Lower leg skin (tissue), 4 donors: Measurements from ENCODE around the gene ZDHHC4. TPM values are rescaled to one million over a fixed set of nuclear protein-coding genes. Genes with fewer than 3 reads are reported as not detected.

Experiments used
- DNase-seq, 2 donors: peaks; one replicate each; pipeline ENCODE4 v3.0.0-alpha.2; 2019; ENCODE audit warnings: low spot score in 2 of 2
- H3K4me3 ChIP-seq: fragments of 200-600 bp; sonication (generic); 2 replicates; pipeline ENCODE4 v1.5.1; 2017; ENCODE audit warnings: mild to moderate bottlenecking, low read depth; ENCODE audit not compliant: poor library complexity, severe bottlenecking
- CTCF ChIP-seq, 3 donors: fragments of 450-650 bp; IDR thresholded peaks; one replicate each; pipeline ENCODE4 v1.5.1; 2016; ENCODE audit warnings: antibody characterized with exemption in 3 of 3, mild to moderate bottlenecking in 3 of 3, moderate library complexity in 2 of 3
- POLR2A ChIP-seq, 2 donors: fragments of 450-650 bp; IDR thresholded peaks; one replicate each; pipeline ENCODE4 v1.6.1; 2016 to 2017; ENCODE audit warnings: antibody characterized with exemption in 2 of 2, mild to moderate bottlenecking in 1 of 2, moderate library complexity in 1 of 2
- WGBS, 2 donors: methylation state at CpG; one replicate each; pipeline ENCODE4 v1.1.5; 2018; 5-methylcytosine and 5-hydroxymethylcytosine counted together
- intact Hi-C: fragments of 100-400 bp; cut with DNase I; formaldehyde crosslinking; loops from one replicate; pipeline ENCODE4 v1.15.0; 2023; ENCODE audit warnings: low total_unique reads
- total RNA-seq, 4 donors: library from RNA; depleted of rRNA; stranded (reverse); fragments of >200 nt; gene quantifications; one replicate each; pipeline ENCODE4 v1.1.0, GENCODE V29; 2016

The ZDHHC4 gene
- total RNA-seq, 4 donors from 2014 or later: 18.4 to 30.7 (median 23.3) TPM

- WGBS, 2 donors: 82 to 89% methylated on average over 7 of the region's 7 CpGs
- intact Hi-C loops: no loop called here
- DNase-seq: no peak
- no peak for TF ChIP-seq CTCF (IDR thresholded peaks at IDR 0.05)
- H3K4me3 ChIP-seq: no peak overlapping the region
Measured at GRCh38 chr7:6554848-6555247, 22.4 kb upstream of the ZDHHC4 start.

GRCh38 chr7:6556196-6556595 is 21.1 kb upstream of the ZDHHC4 start:
- TF ChIP-seq CTCF (IDR thresholded peaks at IDR 0.05) (no peak), POLR2A (IDR thresholded peaks at IDR 0.05) (no peak)
- DNase-seq: no peak
- intact Hi-C loops: no loop called here

GRCh38 chr7:6558837-6559236 is 18.4 kb upstream of the ZDHHC4 start:
- 48 to 55% methylated on average over 6 of the region's 6 CpGs for WGBS, 2 donors
- DNase-seq: no peak
- intact Hi-C loops: no loop called here
- no peak overlapping the region for H3K4me3 ChIP-seq
- TF ChIP-seq POLR2A (IDR thresholded peaks at IDR 0.05) (no peak), CTCF (IDR thresholded peaks at IDR 0.05) (no peak)

More at GRCh38 chr7:6556196-6556595, 21.1 kb upstream of the ZDHHC4 start:
- H3K4me3 ChIP-seq: no peak overlapping the region
- WGBS, 2 donors: 60 to 67% methylated on average over 5 to 6 of the region's 6 CpGs

- DNase-seq: no peak
- WGBS, 2 donors: 41 to 46% methylated on average over 3 of the region's 3 CpGs
- TF ChIP-seq POLR2A (IDR thresholded peaks at IDR 0.05) (no peak), CTCF (IDR thresholded peaks at IDR 0.05) (no peak)
- H3K4me3 ChIP-seq: no peak overlapping the region
- intact Hi-C loops: no loop called here
Measured at GRCh38 chr7:6559896-6560295, 17.4 kb upstream of the ZDHHC4 start.

GRCh38 chr7:6562106-6562505 is 15.1 kb upstream of the ZDHHC4 start:
- intact Hi-C loops: no loop called here
- no peak for TF ChIP-seq POLR2A (IDR thresholded peaks at IDR 0.05)
- TF ChIP-seq CTCF (IDR thresholded peaks at IDR 0.05): no peak
- 96 to 100% methylated on average over 1 of the region's 1 CpG for WGBS, 2 donors
- no peak for DNase-seq
- H3K4me3 ChIP-seq: no peak overlapping the region
